NCI-H1930 (cell line): ENCODE data around the gene ADCY3.
A peak's percentile ranks its signal among the peaks of the same experiment; 100 is the strongest.

Experiments used
- DNase-seq, 2 experiments: peaks; one replicate each; lab custom pipeline; 2025; lab: John Stamatoyannopoulos, UW

Gene ADCY3

GRCh38 chr2:24920098-24920808, at the start of gene ADCY3:
Gene ADCY3, minus strand, starts transcription at chr2:24920237. Its CDS starts 1,250 bp downstream, at chr2:24918987.
- peak in 1 of 2 experiments; percentile 35 for DNase-seq

DNA sequence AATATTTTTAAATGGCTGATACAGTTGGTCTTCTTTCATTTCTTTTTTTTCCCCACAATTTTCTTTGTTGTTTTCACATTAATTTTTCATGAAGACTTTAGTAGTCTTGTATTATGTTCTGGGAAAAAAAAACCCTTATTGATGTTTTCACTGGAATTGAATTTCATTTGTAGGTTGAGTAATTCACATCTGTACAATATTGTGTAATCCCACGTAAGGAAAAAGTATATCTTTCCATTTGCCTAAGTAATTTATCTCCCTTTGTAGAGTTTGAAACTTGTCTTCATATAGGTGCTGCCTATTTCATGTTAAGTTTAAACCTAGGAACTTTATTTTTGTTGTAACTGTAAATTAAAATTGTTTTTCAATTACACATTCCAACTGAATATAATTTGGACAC, 49.7 kb upstream of the ADCY3 start:
- no peak for DNase-seq

DNA sequence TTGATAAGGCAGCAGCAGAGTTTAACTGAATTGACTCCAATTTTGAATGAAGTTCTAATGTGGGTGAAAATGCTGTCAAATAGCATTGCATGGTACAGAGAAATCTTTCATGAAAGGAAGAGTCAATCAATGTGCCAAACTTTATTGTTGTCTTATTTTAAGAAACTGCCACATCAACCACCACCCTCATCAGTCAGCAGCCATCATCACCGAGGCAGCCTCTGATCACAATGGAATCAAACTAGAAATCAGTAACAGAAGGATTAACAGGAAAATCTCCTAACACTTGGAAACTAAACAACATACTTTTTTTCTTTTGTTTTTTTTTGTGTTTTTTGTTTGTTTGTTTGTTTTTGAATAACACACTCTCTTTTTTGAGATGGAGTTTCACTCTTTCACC, 41.9 kb upstream of the ADCY3 start:
- DNase-seq = no peak

GRCh38 chr2:24959761-24960160, 39.7 kb upstream of the ADCY3 start:
- DNase-seq = no peak

DNA sequence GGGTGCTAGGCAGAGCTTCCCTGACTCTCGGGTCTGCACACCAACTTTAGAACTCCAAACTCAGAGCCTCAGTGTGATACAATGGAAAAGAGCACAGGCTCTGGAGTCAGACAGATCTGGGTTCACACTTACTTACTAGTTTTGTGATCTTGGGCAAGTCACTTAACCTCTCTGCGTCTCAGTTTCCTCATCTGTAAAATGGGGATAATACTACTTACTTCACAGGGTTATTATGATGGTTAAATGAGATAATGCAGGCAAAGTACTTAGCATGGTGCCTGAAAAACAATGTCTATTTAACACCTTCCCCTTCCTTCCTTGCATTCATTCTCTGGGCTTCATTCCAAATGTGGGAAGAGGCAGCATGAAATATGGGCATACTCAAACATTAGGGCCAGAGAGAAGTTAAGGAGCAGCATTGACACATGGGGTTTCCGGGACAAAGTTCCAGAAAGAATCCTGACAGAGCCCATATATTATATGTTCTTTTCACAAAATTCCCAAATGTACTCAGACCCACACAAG, 38.4 kb upstream of the ADCY3 start:
- no peak for DNase-seq

DNA sequence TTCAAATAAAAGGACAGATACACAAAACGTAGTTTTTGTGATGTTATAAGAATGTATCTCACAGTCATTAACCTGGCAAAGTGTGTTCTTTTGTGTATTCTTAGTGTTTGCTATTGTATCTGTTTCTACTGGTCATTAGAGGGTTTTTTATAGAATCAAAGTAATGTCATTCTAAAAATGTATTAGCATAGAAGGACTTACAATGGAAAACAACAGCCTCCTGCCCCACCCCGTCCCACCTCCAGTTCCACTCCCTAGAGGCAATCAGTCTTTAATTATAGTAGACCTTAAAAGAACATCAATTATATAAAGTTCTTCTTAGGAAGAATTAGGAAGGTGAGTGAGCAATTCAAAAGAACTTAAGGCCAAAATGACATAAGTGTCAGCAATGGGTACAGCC, 37.9 kb upstream of the ADCY3 start:
- DNase-seq = no peak

GRCh38 chr2:24957221-24957620, 37.2 kb upstream of the ADCY3 start:
- no peak for DNase-seq

- no peak for DNase-seq
Measured at GRCh38 chr2:24955921-24956320, 35.9 kb upstream of the ADCY3 start.

DNA sequence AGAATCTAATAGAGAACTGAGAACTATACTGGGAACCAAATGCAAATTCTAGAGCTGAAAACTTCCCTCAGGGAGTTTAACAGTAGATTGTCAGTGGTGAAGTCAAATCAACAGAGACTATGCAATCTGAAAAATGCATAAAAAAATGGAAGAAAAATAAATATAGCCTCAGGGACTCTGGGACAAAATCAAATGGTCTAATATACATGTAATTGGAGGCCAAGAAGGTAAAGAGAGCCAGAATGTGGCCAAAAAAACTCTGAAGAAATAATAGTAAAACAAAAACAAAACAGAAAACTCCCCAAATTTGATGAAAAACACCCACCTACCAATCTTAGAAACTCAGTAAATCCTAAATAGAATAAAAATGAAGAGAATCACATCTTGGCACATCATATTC, 35.2 kb upstream of the ADCY3 start:
- no peak for DNase-seq

GRCh38 chr2:24950102-24950501, 30.1 kb upstream of the ADCY3 start:
- DNase-seq = no peak

- DNase-seq = no peak
Measured at GRCh38 chr2:24948506-24948905, 28.5 kb upstream of the ADCY3 start.

DNA sequence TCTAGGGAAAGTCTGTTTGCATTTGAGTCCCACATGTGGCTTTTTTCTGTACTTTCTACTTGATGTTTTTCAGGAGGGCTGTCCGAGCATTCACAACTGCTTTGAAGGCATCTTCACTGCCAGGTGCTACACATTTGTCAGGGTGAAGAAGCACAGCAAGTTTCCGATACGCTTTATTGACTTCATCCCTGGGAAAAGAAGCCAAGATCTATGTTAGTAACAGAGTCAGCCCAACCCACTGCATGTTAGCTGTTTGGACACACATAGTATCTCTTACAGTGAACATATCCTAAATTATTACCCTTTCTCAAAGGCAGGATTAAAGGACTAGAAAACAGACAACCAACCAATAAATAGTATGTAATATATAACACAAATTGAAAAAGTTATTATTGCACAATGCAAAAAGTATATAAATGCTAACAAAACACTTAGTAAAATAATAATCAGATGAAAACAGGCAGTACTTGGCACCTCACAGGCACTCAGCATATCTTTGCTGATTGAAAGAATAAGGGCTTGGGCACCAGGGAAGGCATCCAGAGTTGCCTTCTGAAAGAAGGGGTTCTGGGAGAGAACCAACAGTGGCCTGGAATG, 27.6 kb upstream of the ADCY3 start:
- DNase-seq = no peak

GRCh38 chr2:24945907-24946306, 25.9 kb upstream of the ADCY3 start:
- DNase-seq = no peak

GRCh38 chr2:24943427-24944053, 23.5 kb upstream of the ADCY3 start:
- DNase-seq = no peak

GRCh38 chr2:24939353-24939752, 19.3 kb upstream of the ADCY3 start:
- DNase-seq = no peak

GRCh38 chr2:24937236-24937635, 17.2 kb upstream of the ADCY3 start:
- no peak for DNase-seq

- no peak for DNase-seq
Measured at GRCh38 chr2:24935145-24935544, 15.1 kb upstream of the ADCY3 start.

DNA sequence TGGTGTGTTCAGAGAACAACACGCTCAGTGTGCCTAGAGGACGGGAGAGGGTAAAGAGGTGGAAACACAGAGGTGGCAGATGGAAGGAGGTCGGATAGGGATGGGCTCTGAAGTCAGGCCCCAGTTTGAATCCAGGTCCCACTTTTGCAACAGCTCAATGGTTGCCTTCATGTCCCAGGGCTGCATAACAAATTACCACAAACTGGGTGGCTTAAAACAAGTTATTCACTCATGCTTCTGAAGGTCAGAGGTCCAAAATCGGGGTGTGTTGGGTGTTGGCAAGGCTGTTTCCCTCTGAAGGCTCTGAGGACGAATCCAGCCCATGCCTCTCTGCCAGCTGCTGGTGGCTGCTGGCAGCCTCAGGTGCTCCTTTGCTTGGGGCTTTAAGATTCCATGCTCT, 12.7 kb upstream of the ADCY3 start:
- DNase-seq = no peak

DNA sequence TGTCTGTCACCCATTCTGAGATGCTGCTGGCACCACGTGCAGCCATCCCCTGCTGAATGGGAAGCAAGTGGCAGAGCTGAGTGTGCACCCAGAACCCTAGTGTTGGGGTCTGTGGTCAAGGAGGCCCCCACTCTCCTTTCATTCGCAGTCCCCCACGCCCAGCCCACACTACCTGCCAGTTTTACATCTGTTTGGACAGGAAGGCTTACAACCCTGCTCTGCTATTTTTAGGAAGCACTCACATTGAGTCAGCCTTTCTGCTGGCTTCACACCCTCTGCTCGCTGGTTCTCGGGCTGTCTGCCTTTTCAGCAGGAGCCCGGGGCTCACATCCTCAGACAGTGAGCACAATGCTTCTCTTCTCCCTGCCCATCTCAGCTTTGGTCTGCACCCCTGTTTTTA, 10.7 kb upstream of the ADCY3 start:
- DNase-seq = no peak

- DNase-seq = no peak
Measured at GRCh38 chr2:24929230-24929629, 9.2 kb upstream of the ADCY3 start.

GRCh38 chr2:24928036-24928435, 8.0 kb upstream of the ADCY3 start:
- no peak for DNase-seq

- DNase-seq = no peak
Measured at GRCh38 chr2:24926602-24927252, 6.7 kb upstream of the ADCY3 start.

DNA sequence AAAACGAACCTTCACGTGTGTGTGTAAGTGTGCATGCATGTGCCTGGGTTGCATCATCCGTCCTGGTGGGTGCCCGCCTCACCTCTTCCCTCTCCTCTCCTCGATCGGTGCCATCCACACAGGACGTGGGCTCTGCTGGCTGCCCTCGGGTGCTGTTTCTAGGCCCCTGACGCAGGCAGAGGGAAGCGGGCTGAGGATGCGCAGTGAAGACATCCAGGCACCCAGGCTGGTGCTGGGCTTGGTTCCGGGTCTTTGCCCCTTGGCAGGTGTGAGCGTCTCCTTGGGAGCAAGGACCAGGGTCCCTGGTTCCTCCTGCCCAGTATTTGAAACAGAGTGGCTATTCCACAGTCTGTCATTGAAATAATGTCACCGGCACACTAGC, 6.2 kb upstream of the ADCY3 start:
- DNase-seq = no peak
